ENCODE results near the gene TSEN2. TPM values are rescaled to one million over a fixed set of nuclear protein-coding genes. Genes with fewer than 3 reads are reported as not detected.
A peak's percentile ranks its signal among the peaks of the same experiment; 100 is the strongest.

TSEN2 gene
- total and polyA plus RNA-seq, 11 donors, result 14.3 to 22.3 (median 18.4) TPM

DNA sequence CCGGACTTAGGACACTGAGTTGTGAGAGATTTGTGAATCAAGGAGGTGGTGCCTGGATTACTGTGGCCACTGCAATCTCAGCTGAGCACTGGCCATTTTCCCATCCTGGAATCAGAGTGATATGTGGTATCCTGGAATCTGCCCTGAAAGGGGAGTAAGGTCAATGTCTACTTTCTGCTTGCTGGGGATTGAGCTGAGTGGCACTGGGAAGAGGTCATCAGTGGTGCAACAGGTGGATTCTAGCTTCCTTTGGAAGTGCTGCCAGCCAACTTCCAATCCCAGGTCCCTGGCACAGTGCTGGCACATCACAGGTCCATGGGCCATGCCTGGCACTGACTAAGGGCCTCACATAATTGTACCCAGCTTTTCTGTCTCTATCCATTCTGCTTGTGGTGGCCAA is 20.6 kb upstream of the TSEN2 start:
- TF ChIP-seq, protein P1, sequence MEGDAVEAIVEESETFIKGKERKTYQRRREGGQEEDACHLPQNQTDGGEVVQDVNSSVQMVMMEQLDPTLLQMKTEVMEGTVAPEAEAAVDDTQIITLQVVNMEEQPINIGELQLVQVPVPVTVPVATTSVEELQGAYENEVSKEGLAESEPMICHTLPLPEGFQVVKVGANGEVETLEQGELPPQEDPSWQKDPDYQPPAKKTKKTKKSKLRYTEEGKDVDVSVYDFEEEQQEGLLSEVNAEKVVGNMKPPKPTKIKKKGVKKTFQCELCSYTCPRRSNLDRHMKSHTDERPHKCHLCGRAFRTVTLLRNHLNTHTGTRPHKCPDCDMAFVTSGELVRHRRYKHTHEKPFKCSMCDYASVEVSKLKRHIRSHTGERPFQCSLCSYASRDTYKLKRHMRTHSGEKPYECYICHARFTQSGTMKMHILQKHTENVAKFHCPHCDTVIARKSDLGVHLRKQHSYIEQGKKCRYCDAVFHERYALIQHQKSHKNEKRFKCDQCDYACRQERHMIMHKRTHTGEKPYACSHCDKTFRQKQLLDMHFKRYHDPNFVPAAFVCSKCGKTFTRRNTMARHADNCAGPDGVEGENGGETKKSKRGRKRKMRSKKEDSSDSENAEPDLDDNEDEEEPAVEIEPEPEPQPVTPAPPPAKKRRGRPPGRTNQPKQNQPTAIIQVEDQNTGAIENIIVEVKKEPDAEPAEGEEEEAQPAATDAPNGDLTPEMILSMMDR (IDR thresholded peaks at IDR 0.05), result no peak
- TF ChIP-seq POLR2A (IDR thresholded peaks at IDR 0.05), result no peak
- no peak for ATAC-seq
- 91 to 100% (median 97%) methylated on average over 1 of the region's 1 CpG for WGBS, 4 donors
- no peaks in the 10 kb centered on the region for H3K36me3 ChIP-seq
- intact Hi-C loops (cut with DNase I), result no loop called here
- H3K9me3 ChIP-seq, result no peaks in the 10 kb centered on the region
- H3K4me1 ChIP-seq, result peaks cover 0 to 19% (median 6%) of the 10 kb centered on the region in 12 donors
- no peak overlapping the region for H3K27ac ChIP-seq
- DNase-seq, result no peak
- no peaks in the 10 kb centered on the region for H3K27me3 ChIP-seq
- H3K4me3 ChIP-seq, result no peak overlapping the region

DNA sequence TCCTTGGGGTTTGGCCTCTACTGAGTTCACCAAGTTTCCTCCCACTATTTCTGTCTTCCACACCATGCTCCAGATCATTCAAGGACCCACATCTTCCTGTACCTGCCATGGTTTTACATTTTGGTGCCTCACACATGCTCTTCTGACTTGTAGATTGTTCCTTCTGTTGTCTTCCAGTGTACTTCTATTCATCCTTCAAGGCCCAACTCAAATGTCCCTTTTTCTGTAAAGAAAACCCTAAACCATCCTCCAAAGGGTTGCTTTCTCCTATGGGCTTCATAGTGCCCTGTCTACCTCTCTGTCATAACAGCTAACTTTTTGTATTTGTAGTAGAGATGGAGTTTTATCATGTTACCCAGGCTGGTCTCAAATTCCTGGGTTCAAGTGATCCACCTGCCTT is 20.1 kb upstream of the TSEN2 start:
- no peaks in the 10 kb centered on the region for H3K36me3 ChIP-seq
- peaks cover 0 to 19% (median 6%) of the 10 kb centered on the region in 12 donors for H3K4me1 ChIP-seq
- TF ChIP-seq, protein P1 (IDR thresholded peaks at IDR 0.05), result no peak
- no peak for TF ChIP-seq POLR2A (IDR thresholded peaks at IDR 0.05)
- no peak overlapping the region for H3K4me3 ChIP-seq
- ATAC-seq (no peak), DNase-seq (no peak)
- no peak overlapping the region for H3K27ac ChIP-seq
- H3K9me3 ChIP-seq, result no peaks in the 10 kb centered on the region
- intact Hi-C loops (cut with DNase I), result no loop called here
- no peaks in the 10 kb centered on the region for H3K27me3 ChIP-seq

DNA sequence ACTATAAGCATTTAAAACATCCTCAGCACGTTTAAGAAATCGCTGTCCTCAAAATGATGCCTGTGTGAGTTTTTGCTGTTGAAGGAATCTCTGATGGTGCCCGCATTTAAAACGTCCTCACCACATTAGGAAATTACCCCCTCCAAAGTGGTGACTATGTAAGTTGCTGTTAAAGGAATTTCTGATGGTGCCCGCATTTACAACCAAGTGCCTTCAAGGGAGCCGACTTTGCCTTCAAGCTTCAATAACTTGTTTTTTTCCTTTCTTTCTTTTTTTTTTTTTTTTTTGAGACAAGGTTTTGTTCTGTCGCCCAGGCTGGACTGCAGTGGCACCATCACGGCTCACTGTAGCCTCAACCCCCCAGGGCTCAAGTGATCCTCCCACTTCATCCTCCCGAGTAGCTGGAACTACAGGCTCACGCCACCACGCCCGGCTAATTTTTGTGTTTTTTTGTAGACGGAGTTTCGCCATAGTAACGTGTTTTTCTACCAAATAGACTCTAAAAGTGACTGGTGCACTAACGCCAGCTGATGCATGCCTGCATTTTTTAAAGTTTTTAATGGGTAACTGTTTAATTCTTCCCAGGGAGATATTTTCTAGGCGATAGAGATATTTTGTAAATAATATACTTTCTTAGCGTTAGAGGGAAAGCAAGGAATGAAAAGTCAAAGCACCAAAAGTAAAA is 19.0 kb upstream of the TSEN2 start:
- H3K36me3 ChIP-seq, result no peaks in the 10 kb centered on the region
- no peaks in the 10 kb centered on the region for H3K9me3 ChIP-seq
- WGBS, 4 donors, result 89 to 96% (median 92%) methylated on average over 18 of the region's 18 CpGs
- DNase-seq (no peak), ATAC-seq (no peak)
- H3K27me3 ChIP-seq, result no peaks in the 10 kb centered on the region
- no peak overlapping the region for H3K27ac ChIP-seq
- H3K4me1 ChIP-seq, result peaks cover 0 to 19% (median 6%) of the 10 kb centered on the region in 12 donors
- intact Hi-C loops (cut with DNase I), result no loop called here
- H3K4me3 ChIP-seq, result no peak overlapping the region
- TF ChIP-seq, protein P1 (IDR thresholded peaks at IDR 0.05), result no peak
- no peak for TF ChIP-seq POLR2A (IDR thresholded peaks at IDR 0.05)

DNA sequence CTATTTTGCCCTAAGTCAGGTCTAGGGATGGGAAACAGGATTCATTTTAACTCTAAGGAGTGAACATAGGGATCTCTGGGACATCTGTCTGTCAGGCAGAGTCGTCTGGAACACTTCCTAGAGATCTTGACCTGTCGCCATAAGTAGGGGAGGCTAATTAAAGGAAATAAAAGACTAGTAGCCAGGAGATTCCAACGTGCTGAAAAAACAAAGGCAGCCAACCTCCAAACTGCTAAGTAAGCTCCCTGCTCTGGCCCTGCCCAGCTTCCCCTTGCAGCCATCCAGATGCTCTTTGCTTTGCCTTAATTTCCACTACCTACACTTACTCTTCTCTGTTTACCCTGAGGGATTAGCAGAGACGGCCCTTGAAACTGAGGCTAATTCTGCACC is 18.4 kb upstream of the TSEN2 start:
- H3K4me3 ChIP-seq, result no peak overlapping the region
- no peak for ATAC-seq
- no peaks in the 10 kb centered on the region for H3K36me3 ChIP-seq
- H3K27me3 ChIP-seq, result no peaks in the 10 kb centered on the region
- 26 to 37% (median 30%) methylated on average over 4 of the region's 4 CpGs for WGBS, 4 donors
- no peaks in the 10 kb centered on the region for H3K9me3 ChIP-seq
- H3K27ac ChIP-seq, result no peak overlapping the region
- intact Hi-C loops (cut with DNase I), result no loop called here
- peak in 1 of 5 donors; percentile 37 for DNase-seq
- TF ChIP-seq, protein P1 (IDR thresholded peaks at IDR 0.05), result no peak
- no peak for TF ChIP-seq POLR2A (IDR thresholded peaks at IDR 0.05)
- peaks cover 0 to 19% (median 6%) of the 10 kb centered on the region in 12 donors for H3K4me1 ChIP-seq
